Choroid plexus epithelial cell (primary cell): ENCODE measurements around the gene NADK2.

Experiments
- DNase-seq: peaks from one replicate; pipeline ENCODE4 v3.0.0-alpha.2; 2010; ENCODE audit warnings: low read depth
- H3K4me3 ChIP-seq: 2 replicates; pipeline ENCODE4 v1.5.1; 2011; ENCODE audit warnings: low read depth, mild to moderate bottlenecking, control low read depth, low read length, moderate library complexity
- TF ChIP-seq, protein P1 (sequence below): conservative IDR thresholded peaks from 2 replicates; pipeline ENCODE4 v1.5.1; 2011; ENCODE audit warnings: low read depth, mild to moderate bottlenecking, control low read depth, inconsistent platforms, low read length, moderate library complexity

Gene NADK2

DNA sequence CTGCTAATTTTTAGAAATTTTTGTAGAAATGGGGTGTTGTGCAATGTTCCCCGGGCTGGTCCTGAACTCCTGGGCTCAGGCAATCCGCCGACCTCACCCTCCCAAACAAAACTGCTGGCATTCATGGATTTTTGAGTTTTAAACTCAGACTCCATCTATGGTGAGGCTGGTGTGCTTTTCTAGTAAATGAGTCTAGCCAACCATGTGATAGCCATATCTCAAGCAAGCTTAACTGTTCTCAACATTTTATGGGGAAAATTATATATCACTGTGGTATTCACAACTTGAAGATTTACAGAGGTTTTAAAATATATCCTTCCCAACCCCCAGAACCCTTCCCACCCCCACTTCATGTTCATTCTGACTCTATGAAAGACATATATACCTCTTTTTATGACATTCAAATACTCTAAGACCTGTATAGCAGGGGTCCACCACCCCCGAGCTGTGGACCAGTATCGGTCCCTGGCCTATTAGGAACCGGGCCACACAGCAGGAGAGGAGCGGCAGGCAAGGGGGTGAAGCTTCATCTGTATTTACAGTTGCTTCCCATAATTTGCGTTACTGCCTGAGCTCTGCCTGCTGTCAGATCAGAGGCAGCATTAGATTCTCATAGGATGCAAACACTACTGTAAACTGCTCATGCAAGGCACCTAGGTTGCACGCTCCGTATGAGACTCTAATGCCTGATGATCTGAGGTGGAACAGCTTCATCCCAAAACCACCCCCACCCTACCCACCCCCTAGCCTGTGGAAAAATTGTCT, 4.5 kb upstream of the NADK2 start:
- DNase-seq: no peak
- H3K4me3 ChIP-seq: no peak overlapping the region
- TF ChIP-seq, protein P1, sequence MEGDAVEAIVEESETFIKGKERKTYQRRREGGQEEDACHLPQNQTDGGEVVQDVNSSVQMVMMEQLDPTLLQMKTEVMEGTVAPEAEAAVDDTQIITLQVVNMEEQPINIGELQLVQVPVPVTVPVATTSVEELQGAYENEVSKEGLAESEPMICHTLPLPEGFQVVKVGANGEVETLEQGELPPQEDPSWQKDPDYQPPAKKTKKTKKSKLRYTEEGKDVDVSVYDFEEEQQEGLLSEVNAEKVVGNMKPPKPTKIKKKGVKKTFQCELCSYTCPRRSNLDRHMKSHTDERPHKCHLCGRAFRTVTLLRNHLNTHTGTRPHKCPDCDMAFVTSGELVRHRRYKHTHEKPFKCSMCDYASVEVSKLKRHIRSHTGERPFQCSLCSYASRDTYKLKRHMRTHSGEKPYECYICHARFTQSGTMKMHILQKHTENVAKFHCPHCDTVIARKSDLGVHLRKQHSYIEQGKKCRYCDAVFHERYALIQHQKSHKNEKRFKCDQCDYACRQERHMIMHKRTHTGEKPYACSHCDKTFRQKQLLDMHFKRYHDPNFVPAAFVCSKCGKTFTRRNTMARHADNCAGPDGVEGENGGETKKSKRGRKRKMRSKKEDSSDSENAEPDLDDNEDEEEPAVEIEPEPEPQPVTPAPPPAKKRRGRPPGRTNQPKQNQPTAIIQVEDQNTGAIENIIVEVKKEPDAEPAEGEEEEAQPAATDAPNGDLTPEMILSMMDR: no peak

DNA sequence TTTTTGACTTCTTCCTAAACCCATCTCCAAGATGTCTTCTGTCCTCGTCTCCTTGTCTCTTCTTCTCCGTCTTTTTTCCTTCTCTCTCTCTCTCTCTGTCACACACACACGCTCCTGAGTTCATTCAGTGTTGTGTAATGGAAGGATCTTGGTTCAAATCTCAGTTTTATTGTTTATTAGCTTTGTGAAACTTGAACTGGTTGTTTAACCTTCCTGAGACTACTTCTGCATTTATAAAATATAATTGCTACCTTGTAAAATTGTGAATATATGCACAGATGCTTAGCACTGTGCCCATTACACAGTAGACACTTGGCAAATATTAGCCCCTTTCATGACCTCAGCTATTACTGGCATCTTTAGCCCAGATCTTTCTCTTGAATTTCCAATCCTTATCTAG, 2.4 kb upstream of the NADK2 start:
- TF ChIP-seq, protein P1: no peak
- no peak overlapping the region for H3K4me3 ChIP-seq
- DNase-seq: no peak

DNA sequence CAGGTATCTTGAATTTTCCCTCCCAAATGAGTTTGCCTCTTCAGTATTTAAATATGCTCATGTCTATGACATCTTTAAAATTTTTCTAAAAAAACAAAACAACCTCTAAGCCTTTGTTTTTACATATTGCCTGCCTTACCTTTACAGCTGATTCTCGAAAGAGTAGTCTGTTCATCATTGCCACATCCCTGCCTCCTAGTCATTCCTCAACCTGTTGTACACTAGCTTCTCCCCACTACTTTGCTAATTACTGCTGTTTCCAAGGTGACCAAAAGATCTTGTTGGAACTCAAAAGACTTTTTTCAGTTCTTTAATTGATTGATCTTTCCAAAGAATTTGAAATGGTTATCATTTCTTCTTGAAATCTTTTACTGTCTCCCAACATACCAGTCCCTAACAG, 1.9 kb upstream of the NADK2 start:
- no peak for DNase-seq
- TF ChIP-seq, protein P1: no peak
- no peak overlapping the region for H3K4me3 ChIP-seq

DNA sequence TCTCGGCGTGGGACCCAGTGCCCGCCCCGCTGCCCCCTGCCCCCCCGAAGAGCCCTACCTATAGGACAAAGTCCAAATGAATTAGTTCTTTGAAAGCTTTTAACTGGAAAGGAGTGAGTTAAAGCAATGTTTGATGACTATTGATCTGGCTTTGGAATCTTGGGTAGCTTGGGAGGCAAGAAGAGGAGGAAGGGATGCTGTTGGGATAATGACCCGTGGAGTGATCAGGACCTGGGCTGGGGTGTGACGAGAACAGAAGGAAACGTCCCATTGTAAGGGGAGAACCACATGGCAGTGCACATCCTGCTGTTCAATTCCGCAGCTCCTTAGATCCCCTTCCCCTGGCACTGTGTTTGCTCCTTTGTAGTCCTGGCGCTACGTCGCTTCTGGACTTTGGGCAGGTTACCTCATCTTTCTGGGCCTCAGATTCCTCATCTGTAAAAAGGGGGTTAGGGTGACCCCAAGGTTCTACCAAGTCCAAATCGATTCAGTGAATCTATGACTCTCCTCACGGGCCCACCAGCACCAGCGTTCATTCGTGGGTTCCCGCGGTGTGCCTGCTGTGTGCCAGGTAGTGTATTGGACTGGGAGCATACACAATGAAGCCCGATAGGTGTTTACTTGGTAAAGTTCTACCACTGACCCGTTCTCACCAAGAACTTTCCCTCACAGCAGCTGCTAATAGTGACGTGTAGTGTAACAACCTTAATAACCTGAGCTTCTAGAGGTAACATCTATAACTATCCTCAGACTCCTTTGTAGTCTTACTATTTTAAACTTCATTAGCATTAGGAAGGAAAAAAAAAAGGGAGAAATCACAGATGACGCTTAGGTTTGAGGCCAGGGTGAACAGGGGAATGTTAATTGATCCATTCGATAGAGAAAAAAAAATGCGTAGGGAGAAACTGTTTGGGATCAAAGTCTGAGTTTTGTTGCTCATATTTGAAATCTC, 1.1 kb upstream of the NADK2 start:
- no peak for DNase-seq

DNA sequence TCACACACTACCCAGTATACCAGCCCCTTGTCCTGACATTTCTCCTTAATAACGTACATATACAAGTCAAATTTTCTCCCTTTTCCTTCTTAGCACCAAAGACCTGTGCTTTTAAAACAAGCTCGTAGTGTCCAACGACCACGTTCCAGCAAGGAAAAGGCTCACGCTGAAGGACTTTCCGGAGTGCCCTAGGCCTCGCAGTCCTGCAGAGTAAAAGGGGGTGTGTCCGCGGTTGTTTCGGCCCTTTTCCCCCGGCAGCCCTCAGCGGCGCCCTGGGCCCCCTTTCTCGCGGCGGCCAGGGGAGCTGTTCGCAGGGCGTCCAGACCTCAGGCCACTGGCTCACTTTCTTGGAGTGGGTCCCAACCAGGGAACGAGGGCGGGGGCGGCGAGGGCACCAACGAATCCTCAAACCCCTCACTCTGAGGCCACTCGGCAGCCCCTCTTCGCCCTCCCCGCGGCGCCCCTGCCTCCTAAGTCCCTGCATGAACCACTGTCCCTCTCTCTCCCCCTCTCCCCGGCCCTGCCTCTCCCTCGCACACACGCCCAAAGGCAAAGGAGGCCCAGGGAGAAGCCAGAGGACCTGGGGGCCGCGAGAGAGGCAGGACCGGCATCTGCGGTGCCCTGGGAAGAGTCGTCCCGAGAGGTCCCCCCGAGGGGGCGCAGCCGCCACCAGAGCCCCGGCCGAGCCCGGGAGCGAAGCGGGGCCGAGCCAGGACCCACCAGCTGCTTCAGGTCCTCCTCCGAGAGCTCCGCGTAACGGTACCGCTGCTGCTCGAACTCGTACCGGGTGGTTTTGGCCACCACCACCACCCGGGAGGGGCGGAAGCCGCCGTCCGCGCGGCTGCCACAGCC, 720 bp downstream of the NADK2 start:
- TF ChIP-seq, protein P1: peak; percentile 9

More for the DNA sequence above, 1.1 kb upstream of the NADK2 start:
- TF ChIP-seq, protein P1: no peak
- peak overlapping the region; percentile 78 for H3K4me3 ChIP-seq

More for the DNA sequence above, 720 bp downstream of the NADK2 start:
- DNase-seq: peak; percentile 66
- H3K4me3 ChIP-seq: peak overlapping the region; percentile 78
